ENCODE data around the gene FCER2.
A peak's percentile ranks its signal among the peaks of the same experiment; 100 is the strongest.

Gene FCER2

GRCh38 chr19:7734220-7735203, 32.6 kb upstream of the FCER2 start:
- DNase-seq = peak; percentile 50

GRCh38 chr19:7733376-7733775, 31.4 kb upstream of the FCER2 start:
- in situ Hi-C loops (cut with MboI; ENCODE audit: low pct_unique_long_range_greater_than_20kb, low sequenced_read_pairs) = no loop called here
- no peak for DNase-seq

More at GRCh38 chr19:7734220-7735203, 32.6 kb upstream of the FCER2 start:
- in situ Hi-C loops (cut with MboI; ENCODE audit: low pct_unique_long_range_greater_than_20kb, low sequenced_read_pairs) = no loop called here

GRCh38 chr19:7732045-7732444, 30.1 kb upstream of the FCER2 start, which contains the start of gene CLEC4G:
TSS of gene CLEC4G (minus strand) at chr19:7732110. CDS start at chr19:7732102, 8 bp downstream.
- no peak for DNase-seq
- in situ Hi-C loops (cut with MboI; ENCODE audit: low pct_unique_long_range_greater_than_20kb, low sequenced_read_pairs) = no loop called here

- in situ Hi-C loops (cut with MboI; ENCODE audit: low pct_unique_long_range_greater_than_20kb, low sequenced_read_pairs) = no loop called here
- no peak for DNase-seq
Measured at GRCh38 chr19:7731615-7732014, 29.7 kb upstream of the FCER2 start.

GRCh38 chr19:7731218-7731595, 29.3 kb upstream of the FCER2 start:
- in situ Hi-C loops (cut with MboI; ENCODE audit: low pct_unique_long_range_greater_than_20kb, low sequenced_read_pairs) = no loop called here
- DNase-seq = no peak

GRCh38 chr19:7730286-7731217, 28.6 kb upstream of the FCER2 start:
- no peak for DNase-seq
- in situ Hi-C loops (cut with MboI; ENCODE audit: low pct_unique_long_range_greater_than_20kb, low sequenced_read_pairs) = no loop called here

- DNase-seq = no peak
- in situ Hi-C loops (cut with MboI; ENCODE audit: low pct_unique_long_range_greater_than_20kb, low sequenced_read_pairs) = no loop called here
Measured at GRCh38 chr19:7729831-7730285, 27.9 kb upstream of the FCER2 start.

- in situ Hi-C loops (cut with MboI; ENCODE audit: low pct_unique_long_range_greater_than_20kb, low sequenced_read_pairs) = no loop called here
- DNase-seq = no peak
Measured at GRCh38 chr19:7729211-7729610, 27.3 kb upstream of the FCER2 start.

GRCh38 chr19:7725791-7726190, 23.9 kb upstream of the FCER2 start:
- in situ Hi-C loops (cut with MboI; ENCODE audit: low pct_unique_long_range_greater_than_20kb, low sequenced_read_pairs) = no loop called here
- no peak for DNase-seq

- DNase-seq = no peak
- in situ Hi-C loops (cut with MboI; ENCODE audit: low pct_unique_long_range_greater_than_20kb, low sequenced_read_pairs) = no loop called here
Measured at GRCh38 chr19:7722231-7722651, 20.3 kb upstream of the FCER2 start.

GRCh38 chr19:7720351-7720750, 18.4 kb upstream of the FCER2 start:
- DNase-seq = no peak
- in situ Hi-C loops (cut with MboI; ENCODE audit: low pct_unique_long_range_greater_than_20kb, low sequenced_read_pairs) = no loop called here

- no peak for DNase-seq
- in situ Hi-C loops (cut with MboI; ENCODE audit: low pct_unique_long_range_greater_than_20kb, low sequenced_read_pairs) = no loop called here
Measured at GRCh38 chr19:7718668-7719067, 16.7 kb upstream of the FCER2 start.

- DNase-seq = no peak
- in situ Hi-C loops (cut with MboI; ENCODE audit: low pct_unique_long_range_greater_than_20kb, low sequenced_read_pairs) = no loop called here
Measured at GRCh38 chr19:7716762-7717161, 14.8 kb upstream of the FCER2 start.

GRCh38 chr19:7715671-7716070, 13.7 kb upstream of the FCER2 start:
- no peak for DNase-seq
- in situ Hi-C loops (cut with MboI; ENCODE audit: low pct_unique_long_range_greater_than_20kb, low sequenced_read_pairs) = no loop called here

GRCh38 chr19:7710616-7711015, 8.7 kb upstream of the FCER2 start:
- no peak for DNase-seq
- in situ Hi-C loops (cut with MboI; ENCODE audit: low pct_unique_long_range_greater_than_20kb, low sequenced_read_pairs) = no loop called here

GRCh38 chr19:7709932-7710460, 8.1 kb upstream of the FCER2 start:
- DNase-seq = no peak
- in situ Hi-C loops (cut with MboI; ENCODE audit: low pct_unique_long_range_greater_than_20kb, low sequenced_read_pairs) = no loop called here

- in situ Hi-C loops (cut with MboI; ENCODE audit: low pct_unique_long_range_greater_than_20kb, low sequenced_read_pairs) = no loop called here
- DNase-seq = no peak
Measured at GRCh38 chr19:7706955-7707456, 5.1 kb upstream of the FCER2 start.

- in situ Hi-C loops (cut with MboI; ENCODE audit: low pct_unique_long_range_greater_than_20kb, low sequenced_read_pairs) = no loop called here
- no peak for DNase-seq
Measured at GRCh38 chr19:7706188-7706954, 4.4 kb upstream of the FCER2 start.
